Trophoblast cell (in vitro differentiated cells and primary cell): Measurements from ENCODE around the gene SCARF1.
"Not testable (repeated sequence)": the region's sequence is repeated elsewhere in the genome, so short reads cannot be mapped to it uniquely, and the experiment has no call there.

ENCODE experiments used
- DNase-seq, 2 donors: peaks; one replicate each; pipeline ENCODE4 v3.0.0-alpha.2; 2016
- H2AFZ ChIP-seq: 2 replicates; pipeline ENCODE4 v1.6.1; 2013; ENCODE audit warnings: low read length, moderate library complexity, mild to moderate bottlenecking; ENCODE audit not compliant: insufficient read depth, poor library complexity
- H2AK5ac ChIP-seq: 2 replicates; pipeline ENCODE4 v1.6.1; 2013; ENCODE audit warnings: mild to moderate bottlenecking, low read length
- H2BK120ac ChIP-seq: 2 replicates; pipeline ENCODE4 v1.6.1; 2013; ENCODE audit warnings: low read length, mild to moderate bottlenecking, moderate library complexity; ENCODE audit not compliant: insufficient read depth, poor library complexity
- H2BK12ac ChIP-seq: 2 replicates; pipeline ENCODE4 v1.6.1; 2013; ENCODE audit warnings: mild to moderate bottlenecking, low read length, moderate library complexity
- H2BK5ac ChIP-seq: 2 replicates; pipeline ENCODE4 v1.6.1; 2013; ENCODE audit warnings: low read length, low read depth, moderate library complexity, mild to moderate bottlenecking; ENCODE audit not compliant: poor library complexity
- H3K14ac ChIP-seq: 2 replicates; pipeline ENCODE4 v1.6.1; 2013; ENCODE audit warnings: mild to moderate bottlenecking, low read length
- H3K18ac ChIP-seq: 2 replicates; pipeline ENCODE4 v1.6.1; 2013; ENCODE audit warnings: mild to moderate bottlenecking, low read length
- H3K23ac ChIP-seq: 2 replicates; pipeline ENCODE4 v1.6.1; 2013; ENCODE audit warnings: low read length
- H3K27ac ChIP-seq: 2 replicates; pipeline ENCODE4 v1.5.1; 2013; ENCODE audit warnings: low read depth, mild to moderate bottlenecking, inconsistent platforms, low read length, moderate library complexity
- H3K27me3 ChIP-seq: 2 replicates; pipeline ENCODE4 v1.6.1; 2013; ENCODE audit warnings: inconsistent platforms, mild to moderate bottlenecking, low read length, moderate library complexity; ENCODE audit not compliant: insufficient read depth
- H3K36me3 ChIP-seq, 2 experiments: 1 replicate in 1 of 2; 2 replicates in 1 of 2; pipeline ENCODE4 v1.6.1; 2013; ENCODE audit warnings: low read length in 2 of 2, mild to moderate bottlenecking in 2 of 2, moderate library complexity in 1 of 2; ENCODE audit not compliant: insufficient read depth in 2 of 2, control insufficient read depth in 1 of 2
- H3K4ac ChIP-seq: 2 replicates; pipeline ENCODE4 v1.6.1; 2013; ENCODE audit warnings: low read depth, mild to moderate bottlenecking, low read length, moderate library complexity
- H3K4me1 ChIP-seq, 2 experiments: 1 replicate in 1 of 2; 2 replicates in 1 of 2; pipeline ENCODE4 v1.6.1; 2013; ENCODE audit warnings: low read length in 2 of 2, mild to moderate bottlenecking in 2 of 2, moderate library complexity in 1 of 2; ENCODE audit not compliant: insufficient read depth in 2 of 2, control insufficient read depth in 1 of 2
- H3K4me2 ChIP-seq: 2 replicates; pipeline ENCODE4 v1.6.1; 2013; ENCODE audit warnings: inconsistent platforms, mild to moderate bottlenecking, low read length, moderate library complexity
- H3K4me3 ChIP-seq: 2 replicates; pipeline ENCODE4 v1.5.1; 2013; ENCODE audit warnings: mild to moderate bottlenecking, low read depth, low read length, inconsistent platforms
- H3K79me1 ChIP-seq: one replicate; pipeline ENCODE4 v1.6.1; 2013; ENCODE audit warnings: low read length
- H3K79me2 ChIP-seq: 2 replicates; pipeline ENCODE4 v1.6.1; 2013; ENCODE audit warnings: low read length, mild to moderate bottlenecking; ENCODE audit not compliant: control insufficient read depth, insufficient read depth, poor library complexity
- H3K9ac ChIP-seq: 2 replicates; pipeline ENCODE4 v1.6.1; 2013; ENCODE audit warnings: mild to moderate bottlenecking, low read length
- H3K9me3 ChIP-seq: 2 replicates; pipeline ENCODE4 v1.6.1; 2013; ENCODE audit warnings: low read depth, mild to moderate bottlenecking, control low read depth, inconsistent platforms, low read length; ENCODE audit not compliant: insufficient read depth
- H4K12ac ChIP-seq: 2 replicates; pipeline ENCODE4 v1.6.1; 2013; ENCODE audit warnings: low read depth, mild to moderate bottlenecking, low read length, moderate library complexity
- H4K8ac ChIP-seq: 2 replicates; pipeline ENCODE4 v1.6.1; 2013; ENCODE audit warnings: low read depth, mild to moderate bottlenecking, low read length, moderate library complexity
- H4K91ac ChIP-seq: one replicate; pipeline ENCODE4 v1.6.1; 2013; ENCODE audit warnings: low read depth, mild to moderate bottlenecking, low read length, moderate library complexity
- WGBS: extraction: QIAGEN DNeasy Blood & Tissue Kit; methylation state at CpG from one replicate; pipeline ENCODE4 v1.1.7; 2013; ENCODE audit warnings: missing lambda C conversion rate; ENCODE audit not compliant: insufficient read length, insufficient coverage; ENCODE audit errors: extremely low coverage; 5-methylcytosine and 5-hydroxymethylcytosine counted together

Gene SCARF1

DNA sequence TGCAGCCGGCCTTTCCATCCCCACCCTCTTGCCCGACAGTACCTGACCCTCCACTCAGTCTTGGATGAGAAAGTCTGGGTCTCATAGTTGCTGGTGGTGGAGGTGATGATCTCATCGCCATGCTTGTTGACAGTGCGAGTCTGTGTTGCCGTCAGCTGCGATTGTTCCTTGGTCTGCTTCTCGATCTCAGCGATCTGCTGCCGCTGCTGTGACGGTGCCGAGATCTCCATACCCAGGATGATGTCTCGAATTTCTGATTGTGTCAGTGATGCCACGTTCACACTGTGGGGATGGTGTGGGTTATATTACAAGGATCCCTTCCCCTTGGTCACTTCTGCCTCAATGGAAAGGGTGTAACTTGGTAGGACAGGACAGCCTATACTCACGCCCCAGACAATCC is 8.2 kb upstream of the SCARF1 start:
- Histone ChIP-seq H3K4me1 (peaks cover 6 to 10% of the 10 kb centered on the region in 2 experiments), H3K4ac (no peak overlapping the region), H3K18ac (no peak overlapping the region), H3K79me2 (no peaks in the 10 kb centered on the region), H3K14ac (no peak overlapping the region), H3K23ac (no peak overlapping the region), H3K36me3 (peaks cover 66 to 80% of the 10 kb centered on the region in 2 experiments), H4K91ac (no peak overlapping the region), H2AK5ac (no peak overlapping the region), H2BK5ac (no peak overlapping the region), H3K79me1 (peaks cover 3% of the 10 kb centered on the region), H2BK120ac (no peak overlapping the region), H3K27me3 (no peaks in the 10 kb centered on the region), H2AFZ (no peak overlapping the region), H2BK12ac (no peak overlapping the region), H3K4me2 (no peak overlapping the region), H3K9me3 (peaks cover 5% of the 10 kb centered on the region), H4K8ac (no peak overlapping the region), H3K4me3 (no peak overlapping the region), H3K27ac (no peak overlapping the region), H3K9ac (no peak overlapping the region), H4K12ac (no peak overlapping the region)
- no peak for DNase-seq
- no CpG with 5 or more reads among the region's 14 CpGs for WGBS

DNA sequence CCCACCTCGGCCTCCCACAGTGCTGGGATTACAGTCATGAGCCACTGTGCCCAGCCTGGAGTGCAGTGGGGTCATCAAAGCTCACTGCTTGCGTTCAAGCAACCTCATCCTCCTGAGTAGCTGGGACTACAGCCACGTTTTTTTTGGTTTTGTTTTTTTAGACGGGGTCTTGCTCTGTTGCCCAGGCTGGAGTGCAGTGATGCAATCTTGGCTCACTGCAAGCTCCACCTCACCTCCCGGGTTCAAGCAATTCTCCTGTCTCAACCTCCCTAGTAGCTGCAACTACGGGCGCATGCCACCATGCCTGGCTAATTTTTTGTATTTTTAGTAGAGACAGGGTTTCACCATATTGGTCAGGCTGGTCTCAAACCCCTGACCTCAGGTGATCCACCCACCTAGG is 7.3 kb upstream of the SCARF1 start:
- not testable (repeated sequence) for H4K12ac ChIP-seq, H3K14ac ChIP-seq, DNase-seq, H3K4me3 ChIP-seq, H3K18ac ChIP-seq, H4K91ac ChIP-seq, H2AK5ac ChIP-seq, H3K4me2 ChIP-seq, H4K8ac ChIP-seq, H3K27me3 ChIP-seq, H2BK5ac ChIP-seq, H3K79me1 ChIP-seq, H3K79me2 ChIP-seq, H2BK12ac ChIP-seq, H2BK120ac ChIP-seq, H2AFZ ChIP-seq, H3K4ac ChIP-seq, H3K27ac ChIP-seq, H3K9me3 ChIP-seq, H3K23ac ChIP-seq, H3K9ac ChIP-seq
- Histone ChIP-seq H3K4me1 (peaks cover 14 to 19% of the 10 kb centered on the region in 2 experiments), H3K36me3 (peaks cover 58 to 70% of the 10 kb centered on the region in 2 experiments)
- WGBS: no CpG with 5 or more reads among the region's 7 CpGs

DNA sequence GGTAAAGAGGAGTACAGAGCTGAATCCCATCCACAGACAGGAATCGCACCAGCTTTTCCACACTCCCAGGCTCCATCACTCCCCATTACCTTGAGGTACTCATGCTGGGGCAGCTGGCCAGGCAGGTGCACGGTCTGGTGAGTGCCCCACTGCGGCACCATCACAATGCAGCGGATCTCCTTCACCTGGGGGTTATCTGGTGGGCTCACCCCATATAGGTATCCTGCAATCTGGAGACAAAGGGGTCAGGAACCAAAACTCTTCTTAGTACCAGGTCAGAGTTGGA is 6.0 kb upstream of the SCARF1 start:
- H3K4me2 ChIP-seq: no peak overlapping the region
- no CpG with 5 or more reads among the region's 4 CpGs for WGBS
- H3K4ac ChIP-seq: no peak overlapping the region
- H3K14ac ChIP-seq: no peak overlapping the region
- no peaks in the 10 kb centered on the region for H3K27me3 ChIP-seq
- peaks cover 54 to 60% of the 10 kb centered on the region in 2 experiments for H3K36me3 ChIP-seq
- H2BK12ac ChIP-seq: no peak overlapping the region
- peaks cover 19 to 27% of the 10 kb centered on the region in 2 experiments for H3K4me1 ChIP-seq
- H3K79me2 ChIP-seq: peaks cover 4% of the 10 kb centered on the region
- no peak overlapping the region for H3K4me3 ChIP-seq
- peaks cover 5% of the 10 kb centered on the region for H3K9me3 ChIP-seq
- H3K23ac ChIP-seq: no peak overlapping the region
- no peak overlapping the region for H4K8ac ChIP-seq
- no peak overlapping the region for H3K18ac ChIP-seq
- H3K79me1 ChIP-seq: peaks cover 9% of the 10 kb centered on the region
- no peak overlapping the region for H3K27ac ChIP-seq
- H4K91ac ChIP-seq: no peak overlapping the region
- H2AK5ac ChIP-seq: no peak overlapping the region
- no peak overlapping the region for H2BK5ac ChIP-seq
- DNase-seq: no peak
- no peak overlapping the region for H4K12ac ChIP-seq
- H2BK120ac ChIP-seq: no peak overlapping the region
- no peak overlapping the region for H2AFZ ChIP-seq
- no peak overlapping the region for H3K9ac ChIP-seq

DNA sequence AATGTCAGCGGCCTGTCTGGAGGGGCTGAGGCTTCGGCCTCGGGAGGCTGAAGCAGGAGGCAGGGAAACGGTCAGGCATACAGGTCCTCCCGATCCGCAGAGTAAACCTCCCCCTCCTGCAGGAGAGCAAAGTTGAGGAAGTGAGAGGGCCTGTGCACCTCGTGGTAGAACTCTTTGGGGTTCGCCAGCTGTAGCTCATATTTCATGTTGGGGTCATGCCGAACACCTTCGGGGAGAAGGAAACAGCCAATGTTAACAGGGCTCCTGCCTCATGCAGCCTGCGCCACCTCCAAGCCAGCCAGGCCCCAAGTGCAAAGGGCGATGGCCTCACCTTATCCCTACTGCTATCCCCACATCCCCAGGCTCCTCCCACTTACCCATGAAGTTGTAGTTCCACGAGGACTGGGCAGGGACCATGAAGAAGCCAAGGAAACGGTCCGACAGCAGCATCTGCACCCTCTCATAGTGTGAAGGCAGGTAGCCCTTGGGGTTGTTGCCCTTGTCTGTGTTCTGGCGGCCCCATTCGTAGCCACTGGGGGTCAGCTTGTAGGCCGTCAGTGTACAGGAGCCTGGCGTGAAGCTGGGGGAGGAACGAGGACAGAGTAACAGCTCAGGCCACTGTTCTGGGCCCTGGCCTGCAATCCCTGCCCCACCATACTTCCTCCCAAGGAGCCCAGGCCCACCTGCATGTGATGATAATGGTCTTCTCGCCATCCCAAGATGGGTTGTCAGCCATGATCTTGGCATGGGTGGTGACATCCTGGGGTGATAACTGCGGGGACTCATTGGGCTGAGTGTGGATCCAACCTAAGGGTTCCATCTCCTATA is 5.4 kb upstream of the SCARF1 start:
- Histone ChIP-seq H3K27ac (no peak overlapping the region), H3K4ac (no peak overlapping the region), H3K79me2 (peaks cover 4% of the 10 kb centered on the region), H3K23ac (no peak overlapping the region), H3K4me2 (no peak overlapping the region), H2AFZ (no peak overlapping the region), H3K18ac (no peak overlapping the region), H4K8ac (no peak overlapping the region), H4K12ac (no peak overlapping the region), H4K91ac (no peak overlapping the region), H3K27me3 (no peaks in the 10 kb centered on the region), H2AK5ac (no peak overlapping the region), H3K9ac (no peak overlapping the region), H3K36me3 (peaks cover 48 to 54% of the 10 kb centered on the region in 2 experiments), H2BK5ac (no peak overlapping the region), H2BK120ac (no peak overlapping the region), H2BK12ac (no peak overlapping the region), H3K79me1 (peaks cover 10% of the 10 kb centered on the region), H3K4me3 (no peak overlapping the region), H3K9me3 (peaks cover 5% of the 10 kb centered on the region), H3K14ac (no peak overlapping the region), H3K4me1 (peaks cover 20 to 27% of the 10 kb centered on the region in 2 experiments)
- DNase-seq: no peak
- WGBS: no CpG with 5 or more reads among the region's 22 CpGs
